Hematopoietic multipotent progenitor cell treated with erythropoietin and hydrocortisone succinate and interleukin-3 and kit ligand, for 8 days (in vitro differentiated cells): ENCODE results near the gene TMPRSS11D.

Source experiments
- DNase-seq: peaks from one replicate; pipeline ENCODE4 v3.0.0-alpha.2; 2015

The TMPRSS11D gene

GRCh38 chr4:67885762-67886161, 2.0 kb upstream of the TMPRSS11D start:
- no peak for DNase-seq

GRCh38 chr4:67884701-67885100, 899 bp upstream of the TMPRSS11D start:
- DNase-seq, result no peak

GRCh38 chr4:67883458-67883857, 344 bp downstream of the TMPRSS11D start:
- DNase-seq, result no peak

GRCh38 chr4:67880866-67881610, 2.8 kb downstream of the TMPRSS11D start:
- no peak for DNase-seq

GRCh38 chr4:67879486-67879885, 4.3 kb downstream of the TMPRSS11D start:
- no peak for DNase-seq

GRCh38 chr4:67877086-67877485, 6.7 kb downstream of the TMPRSS11D start:
- DNase-seq, result no peak

GRCh38 chr4:67874986-67875385, 8.8 kb downstream of the TMPRSS11D start:
- DNase-seq, result no peak

GRCh38 chr4:67873116-67873515, 10.7 kb downstream of the TMPRSS11D start:
- DNase-seq, result no peak

GRCh38 chr4:67871867-67872266, 11.9 kb downstream of the TMPRSS11D start:
- peak; percentile 57 for DNase-seq

- DNase-seq, result no peak
These were observed 14.1 kb downstream of the TMPRSS11D start for GRCh38 chr4:67869580-67870190.

GRCh38 chr4:67861513-67861912, 22.3 kb downstream of the TMPRSS11D start:
- no peak for DNase-seq

- DNase-seq, result no peak
These were observed 30.5 kb downstream of the TMPRSS11D start for GRCh38 chr4:67853336-67853735.

GRCh38 chr4:67820903-67821302, 62.9 kb downstream of the TMPRSS11D start:
- no peak for DNase-seq

- no peak for DNase-seq
These were observed 73.8 kb downstream of the TMPRSS11D start for GRCh38 chr4:67810011-67810410.

- DNase-seq, result no peak
These were observed 74.3 kb downstream of the TMPRSS11D start for GRCh38 chr4:67809502-67809901.

GRCh38 chr4:67796810-67797209, 87.0 kb downstream of the TMPRSS11D start:
- DNase-seq, result no peak

GRCh38 chr4:67790721-67791120, 93.1 kb downstream of the TMPRSS11D start:
- DNase-seq, result no peak

- no peak for DNase-seq
These were observed 96.5 kb downstream of the TMPRSS11D start for GRCh38 chr4:67787311-67787710.

GRCh38 chr4:67785528-67785927, 98.3 kb downstream of the TMPRSS11D start:
- no peak for DNase-seq

GRCh38 chr4:67779631-67780030, 104.2 kb downstream of the TMPRSS11D start:
- no peak for DNase-seq

- DNase-seq, result no peak
These were observed 107.1 kb downstream of the TMPRSS11D start for GRCh38 chr4:67776746-67777145.
